WTC11 (cell line): ENCODE results near the gene AKT2. TPM values are rescaled to one million over a fixed set of nuclear protein-coding genes. Genes with fewer than 3 reads are reported as not detected.

ENCODE experiments used
- ATAC-seq: fragments of 200-7000 bp; cut with Tn5 transposase; 2 replicates; pipeline ENCODE4 v1.10.0; 2021; ENCODE audit warnings: mild to moderate bottlenecking, moderate library complexity
- CTCF ChIA-PET: fragments of 300-600 bp; sonication (Branson Sonifier 250); formaldehyde crosslinking; loops from one replicate; lab custom pipeline; 2021; ENCODE audit warnings: antibody characterized with exemption; lab: Charles Lee
- POLR2A ChIA-PET: fragments of 350-600 bp; sonication (Branson Sonifier 250); formaldehyde crosslinking; loops from one replicate; lab custom pipeline; 2021; ENCODE audit warnings: antibody characterized with exemption; lab: Charles Lee
- DNase-seq: peaks from one replicate; pipeline ENCODE4 v3.0.0; 2021; ENCODE audit warnings: low spot score
- H3K27ac Mint-ChIP-seq: 2 replicates; pipeline ENCODE4 v1.8.0; 2021; ENCODE audit warnings: mixed read lengths
- H3K27me3 Mint-ChIP-seq: 2 replicates; pipeline ENCODE4 v1.8.0; 2021; ENCODE audit warnings: low read depth, mild to moderate bottlenecking, moderate library complexity, mixed read lengths
- H3K36me3 Mint-ChIP-seq: 2 replicates; pipeline ENCODE4 v1.8.0; 2021; ENCODE audit warnings: mixed read lengths
- H3K4me1 Mint-ChIP-seq: 2 replicates; pipeline ENCODE4 v1.8.0; 2022; ENCODE audit warnings: mixed read lengths
- H3K4me3 Mint-ChIP-seq: 2 replicates; pipeline ENCODE4 v1.8.0; 2021; ENCODE audit warnings: mild to moderate bottlenecking, moderate library complexity, mixed read lengths
- H3K9me3 Mint-ChIP-seq: 2 replicates; pipeline ENCODE4 v1.8.0; 2021; ENCODE audit warnings: mixed read lengths
- ATF3 ChIP-seq: sonication (generic); formaldehyde crosslinking; conservative IDR thresholded peaks from 2 replicates; pipeline ENCODE4 v1.8.1; 2022; ENCODE audit warnings: mild to moderate bottlenecking, missing genetic modification reagents
- CDX4 ChIP-seq: fragments of 250-450 bp; sonication (Bioruptor Pico); IDR thresholded peaks from 2 replicates; pipeline ENCODE4 v1.9.0; 2021; ENCODE audit warnings: moderate library complexity, mild to moderate bottlenecking, inconsistent platforms, borderline replicate concordance
- FOXK1 ChIP-seq: sonication (generic); formaldehyde crosslinking; IDR thresholded peaks from 2 replicates; pipeline ENCODE4 v1.8.0; 2022; ENCODE audit warnings: mild to moderate bottlenecking, moderate library complexity, missing genetic modification reagents
- HMGA2 ChIP-seq: fragments of 250-450 bp; sonication (Bioruptor Pico); IDR thresholded peaks from 2 replicates; pipeline ENCODE4 v1.4.0; 2021; ENCODE audit warnings: mild to moderate bottlenecking, moderate library complexity
- MYBL2 ChIP-seq: sonication (generic); formaldehyde crosslinking; IDR thresholded peaks from 2 replicates; pipeline ENCODE4 v1.8.1; 2023; ENCODE audit warnings: mild to moderate bottlenecking, moderate library complexity, missing genetic modification reagents
- RELA ChIP-seq: sonication (generic); formaldehyde crosslinking; IDR thresholded peaks from 2 replicates; pipeline ENCODE4 v1.8.1; 2022; ENCODE audit warnings: missing genetic modification reagents, mild to moderate bottlenecking, borderline replicate concordance
- SMAD4 ChIP-seq: sonication (generic); formaldehyde crosslinking; IDR thresholded peaks from 2 replicates; pipeline ENCODE4 v1.8.0; 2022; ENCODE audit warnings: mild to moderate bottlenecking, missing genetic modification reagents
- STAT6 ChIP-seq: sonication (generic); formaldehyde crosslinking; conservative IDR thresholded peaks from 2 replicates; pipeline ENCODE4 v1.8.1; 2023; ENCODE audit warnings: mild to moderate bottlenecking, low read depth, missing genetic modification reagents, moderate library complexity
- ZBTB21 ChIP-seq: sonication (generic); formaldehyde crosslinking; IDR thresholded peaks from 2 replicates; pipeline ENCODE4 v1.8.1; 2023; ENCODE audit warnings: mild to moderate bottlenecking, missing genetic modification reagents, borderline replicate concordance
- ZNF121 ChIP-seq: sonication (generic); formaldehyde crosslinking; IDR thresholded peaks from 2 replicates; pipeline ENCODE4 v1.8.0; 2023; ENCODE audit warnings: missing genetic modification reagents
- ZNF138 ChIP-seq: sonication (generic); formaldehyde crosslinking; conservative IDR thresholded peaks from 2 replicates; pipeline ENCODE4 v1.8.1; 2022; ENCODE audit warnings: mild to moderate bottlenecking, moderate library complexity, missing genetic modification reagents
- ZNF423 ChIP-seq: fragments of 250-450 bp; sonication (Bioruptor Pico); IDR thresholded peaks from 2 replicates; pipeline ENCODE4 v2.1.2; 2022; ENCODE audit warnings: mild to moderate bottlenecking, moderate library complexity
- ZNF532 ChIP-seq: fragments of 250-450 bp; sonication (Bioruptor Pico); IDR thresholded peaks from 2 replicates; pipeline ENCODE4 v1.9.0; 2021; ENCODE audit warnings: mild to moderate bottlenecking, borderline replicate concordance
- total RNA-seq: library from RNA; stranded (reverse); gene quantifications from 3 replicates; pipeline ENCODE4 v1.2.3, GENCODE V29; 2021

The AKT2 gene
- total RNA-seq, 1 experiment from 2014 or later = 156 TPM

GRCh38 chr19:40214936-40215335, 70.2 kb downstream of the AKT2 start:
- H3K4me3 Mint-ChIP-seq = no peak overlapping the region
- peaks cover 33% of the 10 kb centered on the region for H3K27me3 Mint-ChIP-seq

GRCh38 chr19:40213882-40214570, 71.1 kb downstream of the AKT2 start:
- H3K27me3 Mint-ChIP-seq = peaks cover 24% of the 10 kb centered on the region
- DNase-seq = no peak
- peaks cover 17% of the 10 kb centered on the region for H3K4me1 Mint-ChIP-seq
- H3K9me3 Mint-ChIP-seq = no peaks in the 10 kb centered on the region
- H3K27ac Mint-ChIP-seq = no peak overlapping the region
- TF ChIP-seq MYBL2 (CRISPR knock-in tag) (no peak), ZNF423 (CRISPR knock-in tag) (no peak), ZNF138 (no peak), RELA (CRISPR knock-in tag) (no peak), ZNF121 (CRISPR knock-in tag) (no peak)
- no peak overlapping the region for H3K4me3 Mint-ChIP-seq
- no peak for ATAC-seq
- POLR2A ChIA-PET = no interaction called here
- H3K36me3 Mint-ChIP-seq = peaks cover 6% of the 10 kb centered on the region
- CTCF ChIA-PET = no interaction called here

More at GRCh38 chr19:40214936-40215335, 70.2 kb downstream of the AKT2 start:
- H3K27ac Mint-ChIP-seq = no peak overlapping the region
- ChIA-PET POLR2A (no interaction called here), CTCF (no interaction called here)
- no peaks in the 10 kb centered on the region for H3K9me3 Mint-ChIP-seq
- no peak for DNase-seq
- H3K36me3 Mint-ChIP-seq = peaks cover 4% of the 10 kb centered on the region
- no peak for ATAC-seq
- H3K4me1 Mint-ChIP-seq = peaks cover 17% of the 10 kb centered on the region
- TF ChIP-seq ATF3 (CRISPR knock-in tag) (no peak), SMAD4 (CRISPR knock-in tag) (no peak), ZNF138 (no peak), HMGA2 (CRISPR knock-in tag) (no peak)

- Mint-ChIP-seq H3K27me3 (peaks cover 19% of the 10 kb centered on the region), H3K9me3 (no peaks in the 10 kb centered on the region), H3K27ac (no peak overlapping the region), H3K36me3 (peaks cover 7% of the 10 kb centered on the region), H3K4me1 (peaks cover 17% of the 10 kb centered on the region), H3K4me3 (no peak overlapping the region)
- ChIA-PET POLR2A (no interaction called here), CTCF (no interaction called here)
- no peak for ATAC-seq
- no peak for DNase-seq
- TF ChIP-seq CDX4 (no peak), STAT6 (CRISPR knock-in tag) (no peak), ZNF532 (CRISPR knock-in tag) (no peak), FOXK1 (CRISPR knock-in tag) (no peak), ZBTB21 (no peak)
These were observed 71.8 kb downstream of the AKT2 start for GRCh38 chr19:40213251-40213829.
